ENCODE data around the gene MT1H.

DNA sequence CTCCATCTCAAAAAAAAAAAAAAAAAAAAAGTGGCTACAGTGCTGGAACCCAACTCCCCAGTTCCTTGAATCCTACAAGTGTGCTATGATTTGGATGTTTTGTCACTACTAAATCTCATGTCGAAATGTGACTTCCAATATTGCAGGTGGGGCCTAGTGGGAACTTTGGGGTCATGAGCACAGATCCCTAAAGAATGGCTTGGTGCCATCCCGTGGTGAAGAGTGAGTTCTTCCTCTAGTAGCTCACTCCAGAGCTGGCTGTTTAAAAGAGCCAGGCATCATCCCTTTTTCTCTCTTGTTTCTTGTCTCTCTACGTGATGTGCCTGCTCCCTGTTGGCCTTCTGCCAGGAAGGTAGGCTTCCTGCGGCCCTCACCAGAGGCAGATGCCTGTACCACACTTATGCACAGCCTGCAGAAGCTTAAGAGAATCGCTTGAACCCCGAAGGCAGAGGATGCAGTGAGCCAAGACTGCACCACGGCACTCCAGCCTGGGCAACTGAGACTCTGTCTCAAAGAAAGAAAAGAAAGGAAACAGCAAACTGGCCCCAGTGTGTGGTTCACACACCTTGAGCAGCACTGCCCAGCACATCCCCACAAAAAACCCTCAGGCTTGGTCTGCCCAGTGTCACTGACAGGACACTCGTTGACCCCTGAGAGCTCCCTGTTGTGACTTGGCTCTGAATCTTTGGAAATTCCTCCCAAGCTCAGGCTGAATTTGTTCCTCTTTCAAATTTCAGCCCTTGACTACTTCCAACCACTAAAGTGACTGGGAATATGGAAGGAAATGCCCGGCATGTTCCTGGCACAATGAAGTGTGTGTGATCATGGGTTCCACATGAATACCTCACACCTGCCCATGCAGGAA lies 40.9 kb upstream of the MT1H start:
- TF ChIP-seq, protein P1, sequence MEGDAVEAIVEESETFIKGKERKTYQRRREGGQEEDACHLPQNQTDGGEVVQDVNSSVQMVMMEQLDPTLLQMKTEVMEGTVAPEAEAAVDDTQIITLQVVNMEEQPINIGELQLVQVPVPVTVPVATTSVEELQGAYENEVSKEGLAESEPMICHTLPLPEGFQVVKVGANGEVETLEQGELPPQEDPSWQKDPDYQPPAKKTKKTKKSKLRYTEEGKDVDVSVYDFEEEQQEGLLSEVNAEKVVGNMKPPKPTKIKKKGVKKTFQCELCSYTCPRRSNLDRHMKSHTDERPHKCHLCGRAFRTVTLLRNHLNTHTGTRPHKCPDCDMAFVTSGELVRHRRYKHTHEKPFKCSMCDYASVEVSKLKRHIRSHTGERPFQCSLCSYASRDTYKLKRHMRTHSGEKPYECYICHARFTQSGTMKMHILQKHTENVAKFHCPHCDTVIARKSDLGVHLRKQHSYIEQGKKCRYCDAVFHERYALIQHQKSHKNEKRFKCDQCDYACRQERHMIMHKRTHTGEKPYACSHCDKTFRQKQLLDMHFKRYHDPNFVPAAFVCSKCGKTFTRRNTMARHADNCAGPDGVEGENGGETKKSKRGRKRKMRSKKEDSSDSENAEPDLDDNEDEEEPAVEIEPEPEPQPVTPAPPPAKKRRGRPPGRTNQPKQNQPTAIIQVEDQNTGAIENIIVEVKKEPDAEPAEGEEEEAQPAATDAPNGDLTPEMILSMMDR (IDR thresholded peaks at IDR 0.05) = no peak
- TF ChIP-seq POLR2A (IDR thresholded peaks at IDR 0.05) = no peak

Measured in esophagus squamous epithelium (tissue), 4 donors.